GM18508 (cell line): ENCODE results near the gene SLC22A1.
"Not testable (repeated sequence)": the region's sequence is repeated elsewhere in the genome, so short reads cannot be mapped to it uniquely, and the experiment has no call there.

Source experiments
- ATAC-seq: cut with Tn5 transposase; IDR thresholded peaks from one replicate; pipeline ENCODE4 v1.9.1; 2021; ENCODE audit warnings: moderate number of reproducible peaks; ENCODE audit not compliant: insufficient read depth, unreplicated experiment

Gene SLC22A1

DNA sequence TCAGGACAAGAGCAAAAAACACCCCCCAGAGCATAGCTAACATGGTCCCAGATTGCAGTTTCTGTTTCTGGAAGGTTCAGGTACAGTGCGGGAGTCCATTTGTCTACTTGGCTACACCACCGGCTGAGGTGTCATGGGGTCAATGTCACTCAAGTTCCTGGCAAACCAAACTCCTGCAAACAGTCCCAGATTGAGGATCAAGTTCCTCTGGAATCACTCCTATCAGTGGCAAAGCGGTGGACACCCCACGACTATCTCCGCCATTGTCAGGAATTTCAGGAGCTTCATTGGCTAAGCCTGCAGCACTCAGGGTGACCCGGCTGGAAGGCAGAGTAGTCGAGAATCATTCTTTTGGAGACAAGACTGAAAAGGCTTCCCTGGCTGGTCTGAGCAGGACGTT is 41.8 kb downstream of the SLC22A1 start:
- ATAC-seq = no peak

DNA sequence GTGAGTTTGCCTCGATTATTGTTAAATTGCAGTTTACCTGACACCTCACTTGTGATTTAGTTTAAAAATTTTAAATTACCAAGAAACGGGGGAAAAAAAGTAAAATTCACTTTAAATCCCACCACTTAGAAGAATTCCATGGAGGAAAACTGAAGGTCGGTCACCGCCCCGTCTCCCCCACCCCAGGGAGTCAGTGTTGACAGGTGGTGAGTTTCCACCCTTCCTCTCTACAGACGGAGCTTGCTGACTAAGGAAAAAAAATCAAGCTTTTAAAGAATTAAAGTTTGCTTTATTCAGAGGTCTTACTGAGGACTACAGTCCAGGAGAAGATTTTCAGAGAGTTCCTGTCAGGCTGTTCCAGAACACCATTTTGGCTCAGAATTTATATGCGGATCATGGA is 42.3 kb downstream of the SLC22A1 start:
- ATAC-seq = no peak

DNA sequence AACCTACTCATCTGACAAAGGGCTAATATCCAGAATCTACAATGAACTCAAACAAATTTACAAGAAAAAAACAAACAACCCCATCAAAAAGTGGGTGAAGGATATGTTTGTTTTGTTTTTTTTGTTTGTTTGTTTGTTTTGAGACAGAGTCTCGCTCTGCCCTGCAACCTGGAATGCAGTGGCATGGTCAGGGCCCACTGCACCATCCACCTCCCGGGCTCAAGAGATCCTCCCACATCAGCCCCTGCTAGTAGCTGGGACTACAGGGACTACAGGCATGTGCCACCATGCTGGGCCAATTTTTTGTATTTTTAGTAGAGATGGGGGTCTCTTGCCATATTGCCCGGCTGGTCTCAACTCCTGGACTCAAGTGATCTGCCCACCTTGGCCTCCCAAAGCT is 44.3 kb downstream of the SLC22A1 start:
- not testable (repeated sequence) for ATAC-seq

DNA sequence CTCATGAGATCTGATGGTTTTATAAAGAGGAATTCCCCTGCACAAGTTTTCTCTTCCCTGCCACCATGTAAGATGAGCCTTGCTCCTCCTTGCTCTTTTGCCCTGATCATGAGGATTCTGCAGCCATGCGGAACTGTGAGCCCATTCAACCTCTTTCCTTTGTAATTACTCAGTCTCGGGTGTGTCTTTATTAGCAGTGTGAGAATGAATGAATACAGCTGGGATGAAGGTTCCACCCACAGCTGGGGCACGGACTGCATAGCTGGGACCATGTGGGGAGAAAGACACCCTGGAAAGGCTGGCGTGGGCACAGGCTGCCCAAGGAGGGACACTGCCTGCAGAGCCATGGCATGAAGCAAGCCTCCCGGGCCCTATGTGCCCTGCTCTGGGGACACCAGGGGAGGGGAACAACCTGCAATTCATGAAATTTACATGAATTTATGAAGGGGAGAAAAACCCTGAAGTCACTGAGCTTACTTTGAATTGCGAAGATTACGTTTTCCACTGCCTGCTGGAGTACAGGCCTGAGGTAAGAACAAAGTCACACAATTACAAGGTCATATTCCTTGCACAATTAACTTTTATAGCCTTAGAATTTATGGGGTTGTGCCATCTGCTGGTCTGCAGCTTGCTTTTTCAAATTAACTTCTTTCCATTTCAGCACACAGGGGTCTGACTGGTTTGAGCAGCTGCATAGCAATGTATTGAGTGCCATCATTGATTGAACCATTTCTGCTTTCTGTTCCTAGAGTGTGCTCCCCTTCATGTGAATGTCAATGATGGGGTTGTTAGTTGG is 46.2 kb downstream of the SLC22A1 start:
- no peak for ATAC-seq

DNA sequence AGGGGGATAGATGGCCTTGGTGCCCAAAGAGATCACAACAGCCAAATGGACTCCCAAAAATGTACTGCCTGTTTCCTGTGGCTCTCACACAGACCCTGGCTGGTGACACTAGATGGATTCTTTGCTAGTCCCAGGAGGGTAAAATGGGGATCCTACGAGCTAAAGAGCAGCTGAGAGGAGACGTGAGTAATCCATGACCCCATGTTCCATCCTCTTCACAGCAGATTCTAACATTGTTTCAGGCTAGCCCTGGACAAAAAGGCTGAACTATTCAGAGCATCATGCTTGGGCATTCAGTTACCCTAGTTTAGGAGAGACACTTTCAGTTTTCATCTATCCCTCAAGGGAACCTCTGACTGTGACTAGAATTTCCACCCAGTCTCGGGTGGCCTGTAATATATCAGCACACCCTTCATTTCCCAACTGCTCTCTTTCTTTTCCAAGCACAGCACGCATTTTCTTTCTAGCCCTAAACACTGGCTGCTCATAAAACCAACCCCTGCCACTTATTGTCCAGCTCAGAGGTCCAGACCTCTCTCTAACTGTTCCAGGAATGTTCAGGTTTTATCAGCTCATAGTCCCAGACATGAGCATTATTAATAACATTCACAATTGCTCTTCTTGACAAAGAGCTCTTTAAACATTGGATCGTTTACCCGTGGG is 48.5 kb downstream of the SLC22A1 start:
- ATAC-seq = no peak

DNA sequence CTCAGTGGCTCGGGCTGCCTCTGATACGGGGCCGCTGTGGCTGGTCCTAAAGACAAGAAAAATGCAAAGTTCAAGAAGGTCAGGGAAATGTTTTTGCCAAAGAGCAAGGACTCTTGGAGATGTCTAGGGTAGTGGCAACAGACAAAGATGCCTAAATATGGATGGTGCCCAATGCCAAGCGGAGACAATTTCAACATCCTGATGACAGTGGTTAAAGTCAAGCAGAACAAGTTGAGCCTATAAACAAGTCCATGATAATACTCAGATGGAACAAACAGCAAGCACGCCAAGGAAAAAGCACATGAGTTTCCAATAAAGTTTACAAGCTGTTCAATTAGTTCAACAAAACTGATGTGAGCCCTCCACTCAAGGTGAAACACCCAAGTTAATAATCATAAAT is 51.1 kb downstream of the SLC22A1 start:
- ATAC-seq = no peak

DNA sequence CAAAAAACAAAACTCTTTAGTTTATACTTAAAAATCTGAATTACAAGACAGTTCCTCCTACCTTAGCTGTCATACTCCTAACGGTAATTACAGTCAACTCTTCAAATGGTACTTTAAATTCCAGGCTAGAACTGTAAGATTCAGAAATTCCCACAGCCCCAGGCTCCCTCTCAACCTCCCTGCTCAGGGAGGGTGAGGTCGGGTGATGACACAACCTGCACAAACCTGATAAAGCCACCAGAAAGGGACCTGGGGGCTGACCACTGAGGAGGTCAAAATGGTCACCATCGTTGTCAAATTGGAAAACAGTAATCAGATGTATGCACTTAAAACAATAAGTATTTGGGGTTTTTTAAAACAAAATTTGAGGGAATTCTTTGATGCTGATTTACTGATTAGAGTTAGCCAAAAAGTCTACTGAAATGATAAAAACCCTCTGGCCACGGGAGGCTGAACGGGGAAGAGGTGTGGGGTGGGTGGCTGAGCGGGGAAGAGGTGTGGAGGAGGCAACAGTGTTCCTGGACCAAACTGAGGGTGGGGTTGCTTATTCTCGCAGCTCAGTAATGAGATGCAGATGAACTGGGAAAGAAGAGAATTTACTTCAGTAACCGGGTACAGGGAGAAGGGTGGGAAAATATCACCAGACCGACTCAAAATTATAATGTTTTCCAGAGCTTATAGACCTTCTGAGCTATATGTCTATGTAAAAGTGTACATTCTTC is 52.4 kb downstream of the SLC22A1 start:
- no peak for ATAC-seq

DNA sequence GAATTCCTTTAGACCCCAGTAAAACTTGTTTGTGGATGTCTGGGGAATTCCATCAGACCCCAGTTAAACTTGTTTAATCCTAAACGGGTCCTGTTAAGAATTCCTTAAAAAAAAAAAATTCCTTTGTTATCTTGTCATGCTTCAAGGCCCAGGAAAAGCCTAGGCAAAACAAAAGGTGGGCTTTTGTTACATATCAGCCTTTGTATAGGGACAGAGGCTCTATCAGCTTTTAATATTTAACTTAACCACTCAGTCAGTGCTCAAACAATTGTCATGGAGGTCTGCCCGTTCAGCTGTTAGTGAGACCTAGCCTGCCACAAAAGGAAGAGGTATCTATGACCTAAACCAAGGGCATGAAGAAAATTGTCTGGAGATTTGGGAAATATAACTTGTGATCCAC is 53.1 kb downstream of the SLC22A1 start:
- ATAC-seq = no peak

DNA sequence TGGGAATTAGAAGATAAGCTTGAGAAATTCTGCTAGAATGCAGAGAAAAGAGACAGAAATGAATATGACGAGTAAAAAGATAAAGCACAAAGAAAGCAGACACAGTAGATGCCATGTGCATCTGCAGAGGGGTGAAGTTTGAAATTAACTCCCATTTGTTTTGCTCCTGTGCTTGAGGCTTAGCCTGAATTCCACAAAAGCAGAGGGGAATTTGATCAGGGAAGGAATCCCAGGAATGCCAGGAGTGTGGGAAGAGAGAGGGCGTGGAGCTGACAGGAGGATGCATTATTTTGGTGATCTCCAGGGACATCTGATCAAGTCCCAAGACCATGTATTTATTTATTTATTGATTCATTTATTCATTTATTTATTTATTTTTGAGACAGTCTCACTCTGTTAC is 55.6 kb downstream of the SLC22A1 start:
- no peak for ATAC-seq

DNA sequence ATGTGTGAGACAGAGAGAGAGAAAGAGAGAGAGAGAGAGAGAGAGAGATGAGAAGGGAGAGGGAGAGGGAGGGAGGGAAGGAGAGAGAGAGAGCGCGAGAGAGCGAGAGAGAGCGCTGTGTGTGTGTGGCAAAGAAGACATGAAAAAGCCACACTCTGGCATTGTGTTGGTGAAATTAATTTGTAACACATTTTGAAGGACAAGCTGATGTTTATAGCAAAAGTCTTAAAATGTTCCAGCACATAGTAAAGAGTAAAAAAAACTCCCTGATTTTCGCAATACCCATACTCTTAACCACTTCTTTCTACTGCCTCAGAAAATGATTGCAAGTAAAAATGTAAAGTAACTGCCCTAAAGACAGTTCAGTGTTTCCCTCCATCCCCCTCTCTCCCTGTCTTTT is 56.7 kb downstream of the SLC22A1 start:
- no peak for ATAC-seq

DNA sequence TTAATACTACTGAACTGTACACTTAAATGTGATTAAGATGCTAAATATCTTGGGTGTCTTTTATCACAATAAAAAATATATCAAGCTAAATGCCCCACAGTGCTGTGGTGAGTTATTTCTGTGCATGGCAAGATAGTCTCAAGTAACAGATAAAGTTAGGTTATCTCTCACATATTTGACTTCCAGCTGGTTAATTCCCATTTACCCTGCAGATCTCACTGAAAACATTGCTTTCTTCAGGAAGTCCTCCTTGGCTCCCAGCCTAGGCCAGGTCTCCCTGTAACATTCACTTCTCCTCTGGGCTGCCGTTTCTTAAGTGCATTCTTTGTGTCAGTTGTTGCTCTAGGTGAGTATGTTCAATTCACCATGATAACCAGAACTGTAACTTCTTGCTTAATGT is 59.1 kb downstream of the SLC22A1 start:
- no peak for ATAC-seq

DNA sequence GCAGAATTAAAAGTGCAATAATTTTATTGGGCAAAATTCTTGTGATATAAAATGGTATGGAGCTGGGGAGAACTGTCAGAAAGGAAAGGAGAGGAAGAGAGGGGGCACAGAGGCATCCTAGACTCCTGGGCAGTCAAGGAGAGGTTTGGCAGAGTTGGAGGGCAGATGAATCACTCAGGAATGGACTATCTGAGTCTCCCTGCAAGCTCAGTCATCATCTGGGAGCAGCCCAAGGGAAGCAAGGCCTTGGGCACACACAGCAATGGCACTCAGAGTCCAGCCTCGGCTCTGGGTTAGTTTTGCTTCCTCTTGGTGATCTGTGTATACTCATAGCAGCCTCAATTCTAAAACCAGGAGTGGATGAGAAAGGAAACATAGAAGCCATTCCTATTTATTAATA is 67.2 kb downstream of the SLC22A1 start:
- no peak for ATAC-seq

DNA sequence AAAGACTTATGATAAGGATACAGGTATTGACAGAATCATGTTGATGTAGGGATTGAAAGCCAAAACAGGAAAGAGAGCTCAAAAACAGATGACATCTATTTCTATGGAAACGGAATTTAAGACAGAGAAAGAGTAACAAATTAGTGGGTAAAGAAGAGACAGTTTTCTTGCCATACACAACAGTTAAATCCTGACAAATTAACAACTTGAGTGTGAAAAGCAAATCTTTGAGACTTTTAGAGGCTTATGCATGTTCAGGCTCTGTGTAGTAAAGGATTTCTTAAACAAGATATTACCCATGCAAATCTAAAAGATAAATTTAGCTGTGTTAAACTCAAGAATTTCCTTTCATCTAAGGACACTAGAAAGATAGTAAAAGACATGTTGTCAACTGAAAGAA is 68.5 kb downstream of the SLC22A1 start:
- ATAC-seq = no peak

DNA sequence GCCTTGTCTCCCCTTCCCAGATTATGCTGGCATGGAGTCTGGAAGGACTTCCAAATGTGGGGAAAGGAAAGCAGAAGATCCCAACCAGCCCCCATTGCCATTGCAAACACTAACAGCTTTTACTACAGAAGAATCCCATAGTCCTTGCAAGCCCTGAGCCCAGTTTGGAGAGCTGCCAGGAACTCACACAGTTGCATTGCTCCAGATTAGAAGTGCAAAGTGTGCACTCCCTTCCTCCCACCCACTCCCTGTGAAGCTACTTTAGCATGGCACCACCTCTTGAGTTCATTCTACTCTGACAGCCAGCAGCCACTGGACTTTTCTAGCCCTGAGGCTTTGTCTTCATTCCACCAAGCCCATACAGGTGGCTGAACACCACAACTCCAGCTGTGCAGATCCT is 69.4 kb downstream of the SLC22A1 start:
- no peak for ATAC-seq

DNA sequence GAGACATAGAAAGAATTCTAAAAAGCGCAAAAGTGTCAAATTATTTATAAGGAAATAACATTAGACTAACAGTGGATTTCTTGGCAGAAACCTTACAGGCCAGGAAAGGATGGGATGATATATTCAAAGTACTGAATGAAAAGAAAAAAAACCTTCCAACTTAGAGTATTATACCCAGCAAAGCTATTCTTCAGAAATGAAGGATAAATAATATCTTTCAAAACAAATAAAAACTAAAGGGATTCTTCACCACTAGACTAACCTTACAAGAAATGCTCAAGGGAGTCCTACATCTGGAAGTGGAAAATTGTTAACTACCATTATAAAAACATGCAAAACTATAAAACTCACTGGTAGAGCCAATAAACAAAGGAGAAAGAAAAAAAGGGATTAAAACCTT is 71.2 kb downstream of the SLC22A1 start:
- ATAC-seq = no peak

DNA sequence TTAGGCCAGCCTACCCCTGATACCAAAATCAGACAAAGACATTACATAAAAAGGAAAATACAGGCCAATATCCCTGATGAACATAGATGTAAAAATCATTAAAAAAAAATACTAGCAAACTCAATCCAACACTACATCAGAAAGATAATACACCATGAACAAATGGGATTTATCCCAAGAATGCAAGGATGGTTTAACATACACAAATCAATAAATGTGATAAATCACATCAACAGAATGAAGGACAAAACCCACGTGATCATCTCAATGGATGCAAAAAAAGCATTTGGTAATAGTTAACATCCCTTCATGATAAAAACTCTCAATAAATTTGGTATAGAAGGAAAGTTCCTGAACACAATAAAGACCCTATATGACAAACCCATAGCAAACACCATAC is 73.2 kb downstream of the SLC22A1 start:
- ATAC-seq = no peak

DNA sequence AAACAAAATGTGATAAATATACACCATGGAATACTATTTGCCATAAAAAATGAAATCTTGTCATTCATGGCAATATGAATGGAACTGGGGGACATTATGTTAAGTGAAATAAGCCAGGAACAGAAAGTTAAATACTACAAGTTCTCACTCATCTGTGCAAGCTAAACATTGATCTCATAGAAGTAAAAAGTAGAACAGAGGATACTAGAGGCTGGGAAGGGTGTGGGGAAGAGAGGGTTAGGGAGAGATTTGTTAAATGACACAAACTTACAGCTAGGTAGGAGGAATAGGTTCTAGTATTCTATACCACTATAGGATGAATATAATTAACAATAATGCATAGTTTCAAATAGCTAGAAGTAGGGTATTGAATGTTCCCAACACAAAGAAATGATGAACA is 76.0 kb downstream of the SLC22A1 start:
- ATAC-seq = no peak

DNA sequence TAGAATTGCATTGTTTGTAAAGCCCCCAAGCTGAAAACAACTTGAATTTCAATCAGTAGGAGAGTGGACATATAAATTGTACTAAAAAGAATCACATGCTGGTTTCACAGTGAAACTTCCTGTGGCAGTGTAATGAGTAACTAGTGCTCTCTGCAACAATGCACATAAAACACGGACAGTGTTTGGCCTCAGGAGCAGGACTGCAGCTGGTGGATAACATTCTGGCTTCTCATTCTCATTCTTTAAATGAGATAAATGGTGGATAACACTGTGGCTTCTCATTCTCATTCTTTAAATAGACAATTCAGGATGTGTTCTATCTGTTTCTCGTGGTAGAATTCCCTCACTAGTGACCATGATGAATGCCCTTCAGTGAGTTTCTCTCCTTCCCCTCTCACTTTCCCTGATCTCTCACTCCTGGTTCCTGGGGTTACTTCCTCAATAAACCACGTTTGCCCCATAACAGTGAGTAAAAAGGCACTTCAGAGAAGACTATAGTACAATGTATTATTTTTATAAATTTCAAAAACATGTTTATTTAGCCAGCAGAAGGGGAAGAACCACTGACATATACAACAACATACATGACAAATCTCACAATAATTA is 77.1 kb downstream of the SLC22A1 start:
- ATAC-seq = peak; percentile 95

DNA sequence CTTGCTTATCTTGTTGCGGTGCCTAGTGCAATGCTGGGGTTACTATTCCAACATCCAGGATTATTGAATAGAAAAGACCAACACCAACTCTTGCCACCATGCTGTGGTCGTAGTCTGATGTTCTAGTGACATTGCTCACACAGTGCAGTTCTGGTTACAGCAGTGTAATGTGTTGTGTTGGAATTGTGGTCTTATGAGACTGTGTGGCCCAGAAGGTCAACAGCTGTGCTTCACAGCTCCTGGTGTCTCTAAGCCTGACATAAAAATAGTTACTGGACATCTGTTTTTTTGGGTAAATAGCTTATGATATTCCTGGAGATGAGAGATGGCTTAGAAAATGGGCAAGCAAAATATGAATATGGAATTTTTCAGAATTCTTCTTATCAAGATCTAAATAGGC is 79.4 kb downstream of the SLC22A1 start:
- no peak for ATAC-seq

DNA sequence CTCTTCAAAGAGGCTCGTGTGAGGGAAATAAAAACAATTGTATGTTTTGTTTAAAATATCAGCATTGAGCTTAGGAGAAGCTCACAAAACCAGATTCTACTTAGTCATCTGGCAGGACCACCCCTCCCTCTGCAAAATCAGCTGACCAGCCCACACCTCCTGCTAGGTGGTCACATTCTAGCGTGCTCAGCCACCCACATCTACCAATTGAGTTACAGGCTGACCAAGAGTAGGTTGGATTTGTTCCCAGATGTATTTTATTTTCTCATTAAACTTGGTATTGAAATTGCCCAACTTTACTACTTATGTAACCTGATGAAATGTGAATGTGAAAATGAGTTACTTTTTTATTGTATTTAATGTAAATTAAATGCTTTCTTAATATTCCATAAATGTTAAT is 80.8 kb downstream of the SLC22A1 start:
- no peak for ATAC-seq

DNA sequence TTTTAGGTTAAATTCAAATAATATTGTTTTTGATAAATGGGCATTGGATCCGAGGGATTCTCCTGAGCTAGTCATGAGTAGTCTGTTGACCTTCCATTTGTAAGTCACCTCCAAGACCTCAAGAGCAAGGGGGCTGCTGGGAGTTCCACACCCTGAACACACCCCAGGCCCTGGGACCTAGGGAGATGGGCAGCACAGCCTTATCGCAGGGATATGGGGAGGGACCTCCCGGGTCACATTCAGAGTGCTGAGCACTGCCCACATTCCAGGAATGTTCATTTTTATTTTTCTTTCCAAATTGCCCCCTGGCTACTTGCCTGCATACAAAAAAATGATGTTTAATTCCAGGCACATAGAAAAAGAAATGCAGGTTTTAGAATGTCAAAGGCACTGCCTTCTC is 81.5 kb downstream of the SLC22A1 start:
- no peak for ATAC-seq
